Activated CD8-positive, alpha-beta memory T cell treated with anti-CD3 and anti-CD28 coated beads for 1 hour (primary cell): ENCODE data around the gene NATD1.
A peak's percentile ranks its signal among the peaks of the same experiment; 100 is the strongest.

Experiments
- DNase-seq, 2 donors: peaks; one replicate each; pipeline ENCODE4 v3.0.0-alpha.2; 2020; ENCODE audit warnings: low read depth in 1 of 2; ENCODE audit errors: extremely low read depth in 1 of 2

NATD1 gene

GRCh38 chr17:21252796-21253645 is at the start of gene NATD1:
Gene NATD1 (minus strand): TSS chr17:21253410. CDS start chr17:21253264, 146 bp downstream.
- DNase-seq: peak; percentile 42 to 64

- DNase-seq: no peak
These were observed 48.7 kb upstream of the NATD1 start for GRCh38 chr17:21301593-21302550.

- no peak for DNase-seq
These were observed 47.7 kb upstream of the NATD1 start for GRCh38 chr17:21300601-21301571.

- no peak for DNase-seq
These were observed 46.9 kb upstream of the NATD1 start for GRCh38 chr17:21299981-21300600.

GRCh38 chr17:21298983-21299519 is 45.8 kb upstream of the NATD1 start:
- no peak for DNase-seq

GRCh38 chr17:21298056-21298982 is 45.1 kb upstream of the NATD1 start:
- DNase-seq: no peak

GRCh38 chr17:21297597-21297996 is 44.4 kb upstream of the NATD1 start:
- DNase-seq: no peak

- no peak for DNase-seq
These were observed 43.9 kb upstream of the NATD1 start for GRCh38 chr17:21297026-21297520.

GRCh38 chr17:21296097-21297025 is 43.2 kb upstream of the NATD1 start:
- DNase-seq: no peak

- no peak for DNase-seq
These were observed 42.1 kb upstream of the NATD1 start for GRCh38 chr17:21295036-21295952.

GRCh38 chr17:21294321-21295035 is 41.3 kb upstream of the NATD1 start:
- no peak for DNase-seq

- no peak for DNase-seq
These were observed 40.6 kb upstream of the NATD1 start for GRCh38 chr17:21293831-21294210.

- DNase-seq: no peak
These were observed 39.9 kb upstream of the NATD1 start for GRCh38 chr17:21292867-21293830.

- no peak for DNase-seq
These were observed 38.7 kb upstream of the NATD1 start for GRCh38 chr17:21291862-21292261.

- no peak for DNase-seq
These were observed 38.1 kb upstream of the NATD1 start for GRCh38 chr17:21291357-21291756.
